Heart left ventricle (tissue), 16 donors: Measurements from ENCODE around the gene COPZ1. TPM values are rescaled to one million over a fixed set of nuclear protein-coding genes. Genes with fewer than 3 reads are reported as not detected.
A peak's percentile ranks its signal among the peaks of the same experiment; 100 is the strongest.

Experiments
- ATAC-seq, 4 donors: fragments of 200-7000 bp; cut with Tn5 transposase; one replicate each; pipeline ENCODE4 v1.9.1; 2020 to 2022; ENCODE audit warnings: moderate library complexity in 4 of 4, mild to moderate bottlenecking in 3 of 4, moderate number of reproducible peaks in 1 of 4
- DNase-seq, 5 donors: peaks; one replicate each; pipeline ENCODE4 v3.0.0-alpha.2; 2020
- H3K27ac ChIP-seq, 12 donors: fragments of 200-600 bp; sonication (generic) in 4 of 12; one replicate each; pipeline versions ENCODE4 v1.5.0 to v1.8.0; 2016 to 2022; ENCODE audit warnings: mild to moderate bottlenecking in 2 of 12
- H3K27me3 ChIP-seq, 9 donors: fragments of 200-600 bp; sonication (generic) in 2 of 9; one replicate each; pipeline versions ENCODE4 v1.5.1 to v1.8.0; 2016 to 2022; ENCODE audit warnings: mild to moderate bottlenecking in 3 of 9
- H3K36me3 ChIP-seq, 9 donors: fragments of 200-600 bp; sonication (generic) in 2 of 9; one replicate each; pipeline versions ENCODE4 v1.5.0 to v1.8.0; 2018 to 2022; ENCODE audit warnings: mild to moderate bottlenecking in 2 of 9
- H3K4me1 ChIP-seq, 12 donors: fragments of 200-600 bp; sonication (generic) in 4 of 12; one replicate each; pipeline versions ENCODE4 v1.5.0 to v1.8.0; 2016 to 2022; ENCODE audit warnings: mild to moderate bottlenecking in 3 of 12
- H3K4me3 ChIP-seq, 12 donors: fragments of 200-600 bp; sonication (generic) in 4 of 12; one replicate each; pipeline versions ENCODE4 v1.5.0 to v1.8.0; 2017 to 2022; ENCODE audit warnings: mild to moderate bottlenecking in 9 of 12, moderate library complexity in 4 of 12
- H3K9me3 ChIP-seq, 12 donors: fragments of 200-600 bp; sonication (generic) in 4 of 12; one replicate each; pipeline versions ENCODE4 v1.5.0 to v1.8.0; 2016 to 2022; ENCODE audit warnings: mild to moderate bottlenecking in 1 of 12
- CTCF ChIP-seq, 12 donors: fragments of 200-600 bp; sonication (generic) in 4 of 12; IDR thresholded peaks; one replicate each; pipeline versions ENCODE4 v1.5.0 to v1.8.0; 2018 to 2022; ENCODE audit warnings: antibody characterized with exemption in 12 of 12, mild to moderate bottlenecking in 5 of 12
- POLR2A ChIP-seq, 2 donors: fragments of 450-650 bp; IDR thresholded peaks; one replicate each; pipeline ENCODE4 v1.6.1; 2017; ENCODE audit warnings: antibody characterized with exemption in 2 of 2, mild to moderate bottlenecking in 2 of 2, moderate library complexity in 2 of 2
- WGBS, 4 donors: extraction: QIAGEN DNeasy Blood & Tissue Kit in 2 of 4; methylation state at CpG; one replicate each; pipeline versions ENCODE4 v1.1.5 to v1.1.7; 2013 to 2018; 5-methylcytosine and 5-hydroxymethylcytosine counted together
- intact Hi-C, 10 donors: fragments of 100-400 bp; cut with DNase I; formaldehyde crosslinking; loops; one replicate each; pipeline versions ENCODE4 v1.11.1 to v1.14.2; 2022
- polyA plus RNA-seq, 2 donors: library from polyadenylated mRNA; stranded (reverse); fragments of 200-250 nt; gene quantifications; one replicate each; pipeline ENCODE4 v1.2.3, GENCODE V29; 2013
- total RNA-seq, 9 donors: library from RNA; depleted of rRNA in 2 of 9; stranded (reverse); fragments of >200 nt in 2 of 9; fragmentation: NEBNext Ultra II Directional in 3 of 9; extraction: Animal tissue kit (Norgen Biotek cat#: 25700) in 3 of 9; gene quantifications; one replicate each; pipeline versions ENCODE4 v1.1.0 to v1.2.4, GENCODE V29; 2016 to 2023
- donor health status: ischemic (EF 13 %, LVEDD 7.1; RV severe dilation, severe dysfunction).
- donor health status: healthy with polysubstance abuse.
- donor health status: DM: no; HTN: yes; CAD: no.
- donor health status: DM: no; HTN: no; CAD: no.
- donor health status: ischemic (EF 25% LVEDD 6.9; RV normal size, moderate dysfunction).
- donor health status: ischemic (EF 25% LVEDD 5.7; RV mildly dilated, moderate dysfunction).
- donor health status: healthy.
- donor health status: DM: yes; HTN: yes; CAD: no.
- donor health status: ischemic (EF 35%, LVEDD 5.7; RV mildly dilated, moderate dysfunction).
- donor health status: nonischemic (EF 11% LVEDD 7.7; RV severe dilation, severe dysfunction).
- donor health status: DM: yes; HTN: yes; CAD: no.
- donor health status: PGD.
- donor health status: ischemic (EF 29% LVEDD 5.4; RV normal size, mild dysfunction).
- donor health status: nonischemic (EF 23%, LVEDD 6.1; RV moderate dilation, normal function).

Gene COPZ1
- total and polyA plus RNA-seq, 11 donors, result 77.3 to 146 (median 125) TPM

DNA sequence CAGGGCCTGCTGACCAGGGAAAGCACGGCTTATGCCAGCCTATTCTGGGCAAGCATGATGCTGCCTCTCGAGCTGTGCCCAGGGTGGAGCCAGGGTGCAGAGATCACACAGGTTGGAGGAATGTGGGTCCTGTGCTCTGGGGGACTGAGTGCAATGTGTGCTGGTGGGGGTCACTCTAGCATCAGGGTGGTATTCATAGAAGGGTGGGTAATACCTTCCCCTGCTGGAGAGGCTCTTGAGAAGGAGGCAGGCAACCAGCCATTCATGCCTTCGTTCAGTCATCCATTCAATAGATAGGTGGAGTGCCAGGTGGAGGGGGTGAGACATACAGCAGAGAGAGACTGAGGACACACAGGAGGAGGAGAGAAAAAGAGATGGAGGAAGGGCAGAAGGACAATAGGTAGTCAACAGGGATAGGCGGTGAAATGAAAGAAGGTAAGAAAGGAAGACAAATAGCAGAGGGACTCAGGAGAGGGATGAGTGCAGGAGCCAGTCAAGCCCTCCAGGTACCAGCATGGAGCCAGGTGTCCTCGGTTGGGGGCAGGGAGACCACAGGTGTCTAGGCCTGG lies 64.8 kb downstream of the COPZ1 start:
- DNase-seq, result no peak
- intact Hi-C loops, result no loop called here
- peaks cover 0 to 61% (median 12%) of the 10 kb centered on the region in 12 donors for H3K4me1 ChIP-seq

DNA sequence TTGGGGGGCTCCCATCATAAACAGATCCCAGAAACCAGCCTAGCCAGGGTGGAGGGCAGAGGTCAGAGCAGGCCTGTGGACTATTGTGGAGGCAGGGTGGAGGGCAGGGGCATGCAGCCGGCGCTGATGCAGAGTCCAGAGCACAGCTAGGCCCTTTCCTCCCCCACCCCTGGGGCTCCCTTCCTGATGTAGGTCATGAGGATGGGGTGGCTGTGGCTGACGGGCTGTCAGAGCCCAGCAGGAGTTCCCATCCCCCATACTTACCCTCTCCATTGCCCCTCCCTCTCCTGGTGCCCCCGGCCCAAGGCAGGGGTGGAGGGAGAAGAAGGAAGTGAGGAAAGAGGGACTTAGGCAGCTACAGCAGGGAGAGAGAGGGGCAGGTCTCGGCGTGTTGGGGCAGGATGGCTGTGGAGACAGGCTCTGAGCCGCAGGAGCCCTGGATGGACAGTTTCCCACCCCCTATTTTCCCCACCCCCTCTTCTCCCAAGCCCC lies 65.3 kb downstream of the COPZ1 start:
- DNase-seq (no peak), ATAC-seq (no peak)
- intact Hi-C loops, result no loop called here
- no peaks in the 10 kb centered on the region for H3K9me3 ChIP-seq
- no peak overlapping the region for H3K27ac ChIP-seq
- TF ChIP-seq POLR2A (IDR thresholded peaks at IDR 0.05) (no peak), CTCF (IDR thresholded peaks at IDR 0.05) (no peak)
- peaks cover 0 to 18% (median 9%) of the 10 kb centered on the region in 9 donors for H3K36me3 ChIP-seq
- H3K4me1 ChIP-seq, result peaks cover 0 to 56% (median 8%) of the 10 kb centered on the region in 12 donors
- 73 to 84% (median 78%) methylated on average over 7 of the region's 7 CpGs for WGBS, 4 donors
- H3K27me3 ChIP-seq, result no peaks in the 10 kb centered on the region
- no peak overlapping the region for H3K4me3 ChIP-seq

More for the DNA sequence above, 64.8 kb downstream of the COPZ1 start:
- no peak for ATAC-seq
- Histone ChIP-seq H3K36me3 (peaks cover 0 to 12% (median 4%) of the 10 kb centered on the region in 9 donors), H3K27ac (no peak overlapping the region), H3K27me3 (no peaks in the 10 kb centered on the region), H3K4me3 (no peak overlapping the region), H3K9me3 (no peaks in the 10 kb centered on the region)
- WGBS, 4 donors, result 74 to 88% (median 84%) methylated on average over 5 of the region's 5 CpGs
- TF ChIP-seq POLR2A (IDR thresholded peaks at IDR 0.05) (no peak), CTCF (IDR thresholded peaks at IDR 0.05) (no peak)

DNA sequence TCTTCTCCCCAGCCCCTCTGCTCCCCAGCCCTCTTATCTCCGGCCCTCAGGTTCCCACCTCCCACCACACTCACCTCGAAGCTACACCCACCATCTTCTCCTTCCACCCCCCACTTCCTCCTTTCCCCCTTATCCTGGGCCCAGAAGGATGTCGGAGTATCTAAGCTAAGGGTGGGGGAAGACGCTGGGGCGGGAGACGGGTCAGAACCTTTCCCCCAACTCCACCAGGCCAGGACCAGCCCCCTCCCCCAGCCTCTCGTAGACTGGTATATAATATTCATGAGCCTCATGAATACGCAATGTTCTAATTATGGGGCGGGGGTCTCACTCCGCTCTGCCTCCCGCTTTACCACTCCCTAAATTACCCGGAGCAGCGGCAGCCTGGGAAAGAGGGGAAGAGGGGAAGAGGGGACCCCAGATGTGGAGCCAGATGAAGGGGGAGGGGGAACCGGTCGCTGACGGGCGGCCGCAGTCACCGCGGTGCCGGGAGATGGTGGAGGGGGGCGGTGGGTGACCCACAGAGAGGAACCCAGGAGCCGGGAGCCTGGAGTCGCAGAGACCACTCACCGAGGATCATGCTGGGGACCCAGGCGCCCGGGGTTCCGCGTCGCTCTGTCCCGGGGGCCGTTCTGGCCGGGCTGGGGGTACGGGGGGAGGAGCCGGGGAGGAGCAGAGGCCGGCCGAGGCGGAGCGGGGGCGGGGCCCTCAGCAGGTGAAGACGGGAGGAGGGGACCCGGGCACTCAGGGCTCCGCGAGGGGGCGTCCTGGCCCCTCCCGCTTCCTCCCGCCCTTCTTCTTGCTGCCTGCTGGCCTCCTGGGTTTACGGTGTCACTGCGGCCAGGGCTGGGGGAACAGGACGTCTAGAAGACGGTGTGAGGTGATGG lies 66.0 kb downstream of the COPZ1 start:
- 19 to 51% (median 39%) methylated on average over 39 to 51 of the region's 51 CpGs for WGBS, 4 donors
- TF ChIP-seq CTCF (IDR thresholded peaks at IDR 0.05), result peak in 2 of 12 donors; percentile 7 to 11
- no peak for TF ChIP-seq POLR2A (IDR thresholded peaks at IDR 0.05)
- intact Hi-C loops, result no loop called here
- ATAC-seq (peak in 2 of 4 donors; percentile 13 to 31), DNase-seq (peak in 2 of 5 donors; percentile 40 to 71)
- Histone ChIP-seq H3K36me3 (peaks cover 0 to 25% (median 16%) of the 10 kb centered on the region in 9 donors), H3K27me3 (no peaks in the 10 kb centered on the region), H3K9me3 (no peaks in the 10 kb centered on the region), H3K4me3 (peak overlapping the region in 10 of 12 donors; percentile 11 to 53 (median 42)), H3K4me1 (peaks cover 0 to 49% (median 7%) of the 10 kb centered on the region in 12 donors), H3K27ac (peak overlapping the region in 1 of 12 donors; percentile 33)
